ENCODE results near the gene ECSCR. TPM values are rescaled to one million over a fixed set of nuclear protein-coding genes. Genes with fewer than 3 reads are reported as not detected.

The ECSCR gene
- total and polyA plus RNA-seq, 10 of the 15 experiments (the other 5 are each of a cell fraction or from before 2014, with no cell fraction given): 0.15 to 0.83 (median 0.23) TPM; not detected in 3

- TF ChIP-seq, protein P1, sequence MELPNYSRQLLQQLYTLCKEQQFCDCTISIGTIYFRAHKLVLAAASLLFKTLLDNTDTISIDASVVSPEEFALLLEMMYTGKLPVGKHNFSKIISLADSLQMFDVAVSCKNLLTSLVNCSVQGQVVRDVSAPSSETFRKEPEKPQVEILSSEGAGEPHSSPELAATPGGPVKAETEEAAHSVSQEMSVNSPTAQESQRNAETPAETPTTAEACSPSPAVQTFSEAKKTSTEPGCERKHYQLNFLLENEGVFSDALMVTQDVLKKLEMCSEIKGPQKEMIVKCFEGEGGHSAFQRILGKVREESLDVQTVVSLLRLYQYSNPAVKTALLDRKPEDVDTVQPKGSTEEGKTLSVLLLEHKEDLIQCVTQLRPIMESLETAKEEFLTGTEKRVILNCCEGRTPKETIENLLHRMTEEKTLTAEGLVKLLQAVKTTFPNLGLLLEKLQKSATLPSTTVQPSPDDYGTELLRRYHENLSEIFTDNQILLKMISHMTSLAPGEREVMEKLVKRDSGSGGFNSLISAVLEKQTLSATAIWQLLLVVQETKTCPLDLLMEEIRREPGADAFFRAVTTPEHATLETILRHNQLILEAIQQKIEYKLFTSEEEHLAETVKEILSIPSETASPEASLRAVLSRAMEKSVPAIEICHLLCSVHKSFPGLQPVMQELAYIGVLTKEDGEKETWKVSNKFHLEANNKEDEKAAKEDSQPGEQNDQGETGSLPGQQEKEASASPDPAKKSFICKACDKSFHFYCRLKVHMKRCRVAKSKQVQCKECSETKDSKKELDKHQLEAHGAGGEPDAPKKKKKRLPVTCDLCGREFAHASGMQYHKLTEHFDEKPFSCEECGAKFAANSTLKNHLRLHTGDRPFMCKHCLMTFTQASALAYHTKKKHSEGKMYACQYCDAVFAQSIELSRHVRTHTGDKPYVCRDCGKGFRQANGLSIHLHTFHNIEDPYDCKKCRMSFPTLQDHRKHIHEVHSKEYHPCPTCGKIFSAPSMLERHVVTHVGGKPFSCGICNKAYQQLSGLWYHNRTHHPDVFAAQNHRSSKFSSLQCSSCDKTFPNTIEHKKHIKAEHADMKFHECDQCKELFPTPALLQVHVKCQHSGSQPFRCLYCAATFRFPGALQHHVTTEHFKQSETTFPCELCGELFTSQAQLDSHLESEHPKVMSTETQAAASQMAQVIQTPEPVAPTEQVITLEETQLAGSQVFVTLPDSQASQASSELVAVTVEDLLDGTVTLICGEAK (IDR thresholded peaks at IDR 0.05; ENCODE audit: borderline replicate concordance): no peak
- TF ChIP-seq ZSCAN29 (IDR thresholded peaks at IDR 0.05) (no peak), ASH2L (IDR thresholded peaks at IDR 0.05; ENCODE audit: borderline replicate concordance, low read depth) (no peak), NFIC (IDR thresholded peaks at IDR 0.05; ENCODE audit: low read depth, low read length) (peak; percentile 100), FOXM1 (IDR thresholded peaks at IDR 0.05; ENCODE audit: low read depth, low read length) (peak; percentile 100), BRCA1 (IDR thresholded peaks at IDR 0.05; ENCODE audit: low read depth, low read length) (no peak), DPF2 (IDR thresholded peaks at IDR 0.05) (peak; percentile 95), BHLHE40 (IDR thresholded peaks at IDR 0.05; ENCODE audit: borderline replicate concordance in 1 of 2, low read depth in 2 of 2, low read length in 1 of 2) (peak; percentile 39 to 45; a peak in 3 of 4 replicates), SMAD1 (IDR thresholded peaks at IDR 0.05; ENCODE audit: low read depth, partially characterized antibody) (no peak), PAX5 (IDR thresholded peaks at IDR 0.05; ENCODE audit: borderline replicate concordance, low read depth, low read length) (peak; percentile 83), IKZF2 (IDR thresholded peaks at IDR 0.05) (peak; percentile 99 to 100), NR2C1 (IDR thresholded peaks at IDR 0.05) (no peak), ZZZ3 (IDR thresholded peaks at IDR 0.05; ENCODE audit: control insufficient read depth, insufficient read length, low read depth) (no peak), ZBTB33 (IDR thresholded peaks at IDR 0.05) (no peak), FOXK2 (IDR thresholded peaks at IDR 0.05) (no peak), ZNF207 (IDR thresholded peaks at IDR 0.05; ENCODE audit: borderline replicate concordance) (no peak), MYB (IDR thresholded peaks at IDR 0.05; ENCODE audit: borderline replicate concordance, low read depth, low read length) (no peak), RUNX3 (IDR thresholded peaks at IDR 0.05; ENCODE audit: low read length) (peak; percentile 98), ESRRA (IDR thresholded peaks at IDR 0.05; ENCODE audit: low read length) (no peak), TBL1XR1 (IDR thresholded peaks at IDR 0.05; ENCODE audit: low read depth, low read length) (peak; percentile 72; the same call in 1 of the 2 replicates)
- TF ChIP-seq, protein P2, sequence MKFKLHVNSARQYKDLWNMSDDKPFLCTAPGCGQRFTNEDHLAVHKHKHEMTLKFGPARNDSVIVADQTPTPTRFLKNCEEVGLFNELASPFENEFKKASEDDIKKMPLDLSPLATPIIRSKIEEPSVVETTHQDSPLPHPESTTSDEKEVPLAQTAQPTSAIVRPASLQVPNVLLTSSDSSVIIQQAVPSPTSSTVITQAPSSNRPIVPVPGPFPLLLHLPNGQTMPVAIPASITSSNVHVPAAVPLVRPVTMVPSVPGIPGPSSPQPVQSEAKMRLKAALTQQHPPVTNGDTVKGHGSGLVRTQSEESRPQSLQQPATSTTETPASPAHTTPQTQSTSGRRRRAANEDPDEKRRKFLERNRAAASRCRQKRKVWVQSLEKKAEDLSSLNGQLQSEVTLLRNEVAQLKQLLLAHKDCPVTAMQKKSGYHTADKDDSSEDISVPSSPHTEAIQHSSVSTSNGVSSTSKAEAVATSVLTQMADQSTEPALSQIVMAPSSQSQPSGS (IDR thresholded peaks at IDR 0.05; ENCODE audit: low read length): peak; percentile 99
- TF ChIP-seq, protein P3, sequence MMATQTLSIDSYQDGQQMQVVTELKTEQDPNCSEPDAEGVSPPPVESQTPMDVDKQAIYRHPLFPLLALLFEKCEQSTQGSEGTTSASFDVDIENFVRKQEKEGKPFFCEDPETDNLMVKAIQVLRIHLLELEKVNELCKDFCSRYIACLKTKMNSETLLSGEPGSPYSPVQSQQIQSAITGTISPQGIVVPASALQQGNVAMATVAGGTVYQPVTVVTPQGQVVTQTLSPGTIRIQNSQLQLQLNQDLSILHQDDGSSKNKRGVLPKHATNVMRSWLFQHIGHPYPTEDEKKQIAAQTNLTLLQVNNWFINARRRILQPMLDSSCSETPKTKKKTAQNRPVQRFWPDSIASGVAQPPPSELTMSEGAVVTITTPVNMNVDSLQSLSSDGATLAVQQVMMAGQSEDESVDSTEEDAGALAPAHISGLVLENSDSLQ (IDR thresholded peaks at IDR 0.05): peak; percentile 35; the same call in 1 of the 2 replicates
Measured at GRCh38 chr5:139446956-139447779, 15.4 kb downstream of the ECSCR start (continued).

Measured in GM12878 (cell line).